COLO829 (cell line): ENCODE data around the gene DDAH1.
"Not testable (repeated sequence)": the region's sequence is repeated elsewhere in the genome, so short reads cannot be mapped to it uniquely, and the experiment has no call there.

Source experiments
- DNase-seq: peaks from one replicate; pipeline ENCODE4 v3.0.0; 2012; ENCODE audit warnings: low spot score

Gene DDAH1

GRCh38 chr1:85470130-85470529, 5.2 kb upstream of the DDAH1 start:
- DNase-seq: not testable (repeated sequence)

DNA sequence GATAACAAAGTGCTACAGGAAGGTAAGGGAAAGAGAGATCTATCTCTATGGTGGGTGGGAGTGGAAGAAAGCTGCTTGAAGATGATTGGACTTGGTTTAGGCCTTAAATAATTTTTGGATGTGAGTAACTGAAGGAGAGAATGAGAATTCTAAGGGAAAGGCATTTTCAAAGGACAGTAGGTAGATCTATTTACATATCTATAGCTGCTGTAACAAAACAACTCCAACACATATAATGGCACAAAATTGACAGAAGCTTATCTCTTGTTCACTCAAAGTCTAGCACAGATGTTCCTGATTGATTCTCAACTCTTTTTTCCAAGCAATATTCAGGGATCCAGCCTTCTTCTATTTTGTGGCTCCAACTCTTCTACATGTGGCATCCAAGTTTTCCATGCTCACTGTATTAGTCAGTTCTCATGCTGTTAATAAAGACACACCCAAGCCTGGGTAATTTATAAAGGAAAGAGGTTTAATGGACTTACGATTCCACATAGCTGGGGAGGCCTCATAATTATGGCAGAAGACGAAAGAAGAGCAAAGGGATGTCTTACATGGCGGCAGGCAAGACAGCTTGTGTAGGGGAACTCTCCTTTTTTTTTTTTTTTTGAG, 3.1 kb upstream of the DDAH1 start:
- DNase-seq: no peak

DNA sequence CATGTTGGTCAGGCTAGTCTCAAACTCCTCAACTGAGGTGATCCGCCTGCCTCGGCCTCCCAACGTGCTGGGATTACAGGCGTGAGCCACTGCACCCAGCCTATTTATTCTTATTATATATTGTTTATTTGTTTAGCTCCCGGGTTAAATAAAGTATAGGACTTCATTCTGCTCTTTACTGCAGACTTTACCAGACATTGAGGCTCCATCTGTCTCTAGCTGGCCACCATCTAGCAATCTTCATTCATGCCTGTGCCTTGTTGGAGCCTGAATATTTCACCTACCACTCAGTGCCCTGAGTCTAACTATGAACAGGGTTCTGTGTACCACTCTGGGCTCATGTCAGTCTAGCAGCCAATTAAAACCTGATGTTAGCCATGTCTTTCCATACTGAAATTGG, 2.1 kb upstream of the DDAH1 start:
- DNase-seq: no peak

DNA sequence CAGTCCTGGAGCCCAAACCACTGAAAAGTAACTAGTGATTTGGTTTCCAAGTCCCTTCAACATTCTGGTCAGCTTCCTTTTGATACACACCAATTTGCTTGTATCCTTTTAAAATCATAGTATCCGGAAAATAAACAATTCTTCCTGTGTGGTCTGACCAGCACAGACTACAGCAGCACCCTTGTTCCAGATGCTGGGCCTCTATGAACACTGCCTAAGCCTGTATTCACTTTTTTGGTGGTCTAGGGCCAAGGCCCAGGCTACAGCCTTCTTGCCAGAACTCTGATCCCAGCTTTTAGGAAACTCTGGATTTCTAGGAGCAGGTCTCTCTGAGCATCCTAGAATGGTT, 801 bp upstream of the DDAH1 start:
- DNase-seq: no peak

- DNase-seq: no peak
Observed at GRCh38 chr1:85464497-85465098, 361 bp downstream of the DDAH1 start.

DNA sequence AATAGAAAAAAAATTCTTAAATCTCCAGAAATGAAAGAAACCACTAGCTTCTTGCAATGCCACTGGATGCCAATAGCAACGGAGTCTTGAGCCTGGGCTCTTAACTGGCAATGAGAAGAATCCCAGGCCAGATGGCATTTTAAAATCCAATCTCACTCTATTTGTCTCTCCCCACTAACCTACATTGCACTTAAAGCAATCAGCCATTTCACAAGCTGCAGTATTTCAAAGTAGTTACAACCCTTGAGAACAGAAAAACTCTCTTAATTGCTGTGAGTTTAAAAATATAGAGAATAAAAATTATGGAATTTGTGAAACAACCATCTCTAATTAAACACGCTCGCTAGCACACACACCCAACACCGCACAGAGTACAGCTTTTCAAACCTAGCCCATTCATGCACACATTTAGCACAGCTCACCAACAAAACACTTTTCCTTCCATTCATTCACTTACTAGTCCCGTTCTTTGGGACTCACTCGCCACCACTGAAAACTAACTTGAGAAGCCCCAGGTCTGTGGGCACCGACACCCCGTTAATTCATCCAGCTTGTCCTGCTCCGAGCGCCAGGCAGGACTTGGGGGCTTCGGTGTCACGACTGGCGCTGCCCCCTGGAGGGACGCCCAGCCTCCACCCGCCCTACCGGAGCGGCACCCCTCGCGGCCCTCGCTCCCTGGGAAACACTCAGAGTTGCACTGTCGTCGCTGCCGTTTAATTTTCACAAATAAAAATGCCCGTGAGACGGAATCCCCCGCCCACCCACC, 1.0 kb downstream of the DDAH1 start:
- DNase-seq: no peak

DNA sequence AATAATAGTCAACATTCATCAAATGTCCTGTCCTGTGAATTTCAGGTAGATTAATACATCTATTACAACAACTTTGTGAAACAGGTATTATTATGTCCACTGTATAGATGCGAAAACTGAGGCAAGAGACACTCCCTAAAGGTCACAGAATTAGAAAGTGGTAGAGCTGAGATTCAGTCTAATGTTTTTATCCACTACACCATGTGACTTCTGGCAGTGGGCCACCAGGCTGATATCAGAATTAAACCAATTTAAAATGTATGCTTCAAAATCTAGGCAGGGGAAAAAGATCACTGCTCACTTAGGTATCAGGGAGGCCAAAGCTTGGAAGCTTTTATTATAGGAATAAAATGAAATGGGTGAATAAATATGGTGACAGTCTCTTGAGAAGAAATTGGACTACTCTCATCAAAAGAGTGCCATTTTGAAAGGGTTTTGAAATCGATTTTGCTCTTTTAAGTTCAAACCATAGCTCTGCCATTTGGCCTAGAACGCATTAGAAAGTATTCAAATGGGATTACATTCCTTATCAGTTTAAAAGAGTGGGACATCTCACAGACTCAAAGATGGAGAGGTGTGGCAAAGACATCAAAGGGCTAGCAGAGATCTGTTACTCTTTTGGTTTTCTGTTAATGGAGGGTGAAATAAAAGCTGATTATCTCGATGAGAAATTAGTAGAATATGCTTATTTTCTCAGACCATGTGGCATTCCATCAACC, 1.9 kb downstream of the DDAH1 start:
- no peak for DNase-seq

DNA sequence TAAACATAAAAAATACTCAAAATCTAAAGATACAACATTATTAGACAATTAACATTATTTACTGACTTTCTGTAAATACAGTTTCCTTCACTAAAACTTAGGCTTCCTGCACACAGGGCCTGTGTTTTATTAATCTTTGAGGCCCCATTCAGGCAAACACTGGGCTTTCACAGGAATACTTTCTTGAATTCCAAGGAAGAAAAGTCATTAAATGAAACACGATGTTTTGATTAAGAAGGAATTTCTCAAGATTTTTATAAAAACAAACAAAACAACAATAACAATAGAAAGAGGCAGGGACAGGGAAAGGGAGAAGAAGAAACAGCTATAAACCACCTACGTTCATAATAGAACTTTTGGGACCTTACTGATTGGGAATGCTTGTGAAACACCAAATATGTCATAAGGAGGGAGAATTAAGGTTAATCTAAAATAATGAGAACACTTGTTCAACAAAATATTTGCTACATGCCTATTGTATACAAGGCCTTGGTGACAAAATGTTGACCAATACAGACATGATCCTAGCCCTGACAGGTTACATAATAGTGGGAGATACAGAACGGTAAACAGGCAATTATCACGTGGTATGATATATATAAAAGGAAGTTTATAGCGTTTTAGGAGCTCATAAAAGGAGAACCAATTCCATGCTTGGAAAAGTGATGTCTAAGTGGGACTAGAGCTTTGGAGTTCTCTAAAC, 3.6 kb downstream of the DDAH1 start:
- DNase-seq: no peak

DNA sequence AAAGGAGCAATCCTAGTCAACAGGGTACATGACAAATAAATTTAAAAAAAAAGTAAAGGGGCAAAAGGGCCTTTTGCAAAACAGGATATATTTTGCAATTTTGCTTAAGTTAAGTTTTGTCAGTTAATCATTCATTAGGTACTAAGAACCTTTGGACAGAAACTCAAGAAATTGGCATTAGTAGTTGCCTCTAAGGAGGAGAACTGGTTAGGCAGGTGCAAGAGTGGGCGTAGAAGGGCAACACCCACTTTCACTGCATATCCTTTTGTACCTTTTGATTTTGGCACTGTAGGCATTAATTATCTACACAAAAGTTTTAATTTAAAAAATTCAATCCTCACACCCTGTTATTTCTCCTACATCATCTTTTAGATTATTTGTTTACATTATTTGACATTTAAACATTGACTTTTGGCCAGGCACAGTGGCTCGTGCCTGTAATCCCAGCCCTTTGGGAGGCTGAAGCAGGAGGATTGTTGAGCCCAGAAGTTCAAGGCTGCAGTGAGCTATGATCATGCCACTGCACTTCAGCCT, 4.3 kb downstream of the DDAH1 start:
- DNase-seq: no peak

DNA sequence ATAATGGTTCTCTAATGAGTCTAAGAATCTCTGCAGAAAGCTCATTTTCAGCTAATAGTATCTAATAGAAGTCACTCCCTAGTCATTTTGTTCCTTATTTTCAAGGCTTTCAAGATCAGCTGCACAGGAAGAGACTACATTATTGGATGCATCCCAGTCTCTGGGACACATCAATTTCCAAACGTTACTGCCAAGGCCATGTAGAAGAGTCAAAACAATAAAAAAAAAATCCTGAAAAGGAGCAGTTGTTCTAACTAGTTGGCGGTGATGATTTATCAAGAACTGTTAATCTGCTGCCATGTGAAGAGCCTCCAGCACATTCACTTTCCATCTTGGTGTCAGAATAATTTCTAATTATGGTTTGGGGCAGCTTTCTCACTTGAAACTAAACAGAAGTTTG, 5.7 kb downstream of the DDAH1 start:
- no peak for DNase-seq

DNA sequence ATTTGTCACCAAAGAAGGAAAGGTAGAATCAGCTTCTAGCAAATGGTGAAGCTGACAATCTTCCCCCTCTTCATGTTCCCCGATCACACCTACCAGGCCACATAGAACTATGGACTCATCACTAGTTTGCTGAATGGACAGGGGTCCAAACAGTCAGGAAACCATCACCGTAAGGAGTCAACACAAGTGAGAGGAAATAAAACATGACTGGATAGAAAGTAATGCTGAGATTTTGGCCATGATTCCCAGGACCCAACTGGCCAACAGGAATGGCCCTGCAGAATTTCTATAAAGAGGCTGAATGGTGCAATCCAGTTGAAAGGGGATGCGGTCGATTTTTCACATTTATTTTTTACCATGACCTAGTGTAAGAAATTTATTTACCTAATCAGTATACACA, 10.7 kb downstream of the DDAH1 start:
- DNase-seq: no peak

GRCh38 chr1:85453640-85454194, 11.2 kb downstream of the DDAH1 start:
- DNase-seq: no peak

GRCh38 chr1:85452948-85453347, 12.0 kb downstream of the DDAH1 start:
- no peak for DNase-seq

DNA sequence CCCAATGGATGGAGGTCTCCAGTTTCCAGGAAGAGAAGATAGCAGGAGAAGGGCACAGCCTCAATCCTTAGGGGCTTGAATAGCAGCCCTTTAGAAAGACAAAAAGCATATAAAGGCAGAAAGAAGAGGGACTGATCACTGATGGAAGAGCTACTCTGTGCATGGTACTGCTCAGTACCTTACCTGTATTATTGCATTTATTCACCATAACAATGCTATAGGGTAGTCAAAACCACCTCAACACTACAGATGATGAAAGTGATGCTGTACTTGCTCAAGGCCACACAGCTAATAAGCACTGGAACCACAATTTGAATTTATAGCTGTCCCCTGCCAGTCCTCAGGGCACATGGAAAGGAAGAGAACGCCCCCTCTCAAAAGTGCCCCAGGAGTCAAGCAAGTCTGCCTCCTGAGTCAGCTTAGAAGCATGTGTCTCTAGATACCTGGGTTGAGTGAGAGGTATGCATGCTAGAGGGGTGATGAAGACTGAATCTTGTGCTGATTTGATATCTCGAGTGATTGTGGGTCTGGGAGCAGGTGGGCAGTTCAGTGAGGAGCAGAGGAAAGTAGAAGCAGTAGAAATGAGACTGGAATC, 13.6 kb downstream of the DDAH1 start:
- DNase-seq: no peak

GRCh38 chr1:85450832-85451231, 14.1 kb downstream of the DDAH1 start:
- no peak for DNase-seq

- peak; percentile 11 for DNase-seq
Observed at GRCh38 chr1:85449356-85449755, 15.6 kb downstream of the DDAH1 start.

GRCh38 chr1:85448358-85448757, 16.6 kb downstream of the DDAH1 start:
- DNase-seq: peak; percentile 27

DNA sequence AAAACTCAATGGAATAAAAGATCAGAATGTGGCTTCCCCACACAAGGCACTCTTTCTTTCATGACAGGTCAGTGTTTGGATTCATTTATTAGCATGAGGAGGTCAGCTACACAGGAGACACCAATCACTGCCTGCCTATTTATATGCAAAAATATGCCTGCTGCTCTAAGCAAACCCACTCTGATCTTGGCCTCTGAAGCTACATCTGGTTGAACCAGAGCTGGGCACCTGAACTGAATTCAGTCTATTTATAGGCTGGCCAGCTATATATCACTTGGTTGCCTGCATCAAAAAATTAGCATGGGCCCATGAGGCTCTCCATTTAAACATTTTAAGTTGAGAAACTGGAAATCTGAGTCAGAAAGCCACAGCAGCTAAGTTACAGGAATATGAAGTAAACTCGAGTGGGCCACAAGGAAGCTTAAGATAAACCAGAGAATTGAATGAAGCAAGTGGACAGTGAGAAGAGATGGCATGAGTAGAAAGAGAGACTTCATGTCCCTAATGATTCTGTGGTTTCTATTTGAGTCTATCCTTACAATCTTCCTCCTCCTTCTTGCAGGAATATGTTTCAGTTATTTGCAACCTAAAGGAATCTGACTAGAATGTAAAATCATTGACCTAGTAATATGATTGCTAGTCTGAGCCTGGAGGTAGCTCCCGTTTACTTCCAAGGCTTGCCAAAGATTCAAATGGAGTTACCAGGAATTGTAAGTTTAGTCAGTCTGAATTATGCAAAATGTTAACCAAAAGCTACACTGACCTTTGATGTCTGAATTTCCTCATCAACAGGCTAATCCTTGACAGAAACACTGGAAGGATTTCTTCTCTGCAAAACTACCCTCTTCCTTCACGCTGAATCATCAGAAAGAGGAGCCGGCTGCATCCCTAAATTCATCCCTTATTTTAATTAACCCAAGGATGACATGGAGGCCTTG, 17.7 kb downstream of the DDAH1 start:
- DNase-seq: no peak

GRCh38 chr1:85445906-85446305, 19.1 kb downstream of the DDAH1 start:
- no peak for DNase-seq

- no peak for DNase-seq
Observed at GRCh38 chr1:85444381-85444780, 20.6 kb downstream of the DDAH1 start.
